GM18951 (cell line): ENCODE data around the gene GPC2.
"Not testable (repeated sequence)": the region's sequence is repeated elsewhere in the genome, so short reads cannot be mapped to it uniquely, and the experiment has no call there.

Experiments used
- POLR2A ChIP-seq: IDR thresholded peaks from 4 replicates; pipeline ENCODE4 v1.6.1; 2011; ENCODE audit warnings: mild to moderate bottlenecking; ENCODE audit not compliant: insufficient read length, insufficient read depth; ENCODE audit errors: extremely low read depth
- in situ Hi-C: fragments of 300-500 bp; cut with MboI; formaldehyde crosslinking; loops from one replicate; pipeline ENCODE4 v1.12.0; 2022; ENCODE audit warnings: low sequenced_read_pairs, mixed read lengths, inconsistent platforms; ENCODE audit not compliant: unreplicated experiment

GPC2 gene

GRCh38 chr7:100137851-100138760, 39.1 kb downstream of the GPC2 start:
- in situ Hi-C loops = no loop called here
- TF ChIP-seq POLR2A = no peak

- in situ Hi-C loops = no loop called here
- TF ChIP-seq POLR2A = no peak
Measured at GRCh38 chr7:100132697-100133151, 44.5 kb downstream of the GPC2 start.

- in situ Hi-C loops = no loop called here
- no peak for TF ChIP-seq POLR2A
Measured at GRCh38 chr7:100132126-100132525, 45.1 kb downstream of the GPC2 start.

- TF ChIP-seq POLR2A = no peak
- in situ Hi-C loops = no loop called here
Measured at GRCh38 chr7:100130608-100131453, 46.4 kb downstream of the GPC2 start.

- in situ Hi-C loops = not testable (repeated sequence)
Measured at GRCh38 chr7:100130220-100130607, 47.0 kb downstream of the GPC2 start.

- in situ Hi-C loops = no loop called here
- TF ChIP-seq POLR2A = no peak
Measured at GRCh38 chr7:100128637-100128963, 48.6 kb downstream of the GPC2 start.

GRCh38 chr7:100127866-100128636, 49.1 kb downstream of the GPC2 start:
- in situ Hi-C loops = no loop called here
- TF ChIP-seq POLR2A = no peak

GRCh38 chr7:100126931-100127865, 50.0 kb downstream of the GPC2 start, which contains the start of gene MBLAC1:
Gene MBLAC1, plus strand, starts transcription at chr7:100126967. Its CDS starts 429 bp downstream, at chr7:100127396.
- in situ Hi-C loops = no loop called here
- TF ChIP-seq POLR2A = peak; percentile 85

- TF ChIP-seq POLR2A = no peak
- in situ Hi-C loops = no loop called here
Measured at GRCh38 chr7:100126239-100126930, 50.8 kb downstream of the GPC2 start.

- in situ Hi-C loops = no loop called here
- TF ChIP-seq POLR2A = no peak
Measured at GRCh38 chr7:100124301-100125230, 52.6 kb downstream of the GPC2 start.

GRCh38 chr7:100122568-100122967, 54.6 kb downstream of the GPC2 start:
- in situ Hi-C loops = no loop called here
- no peak for TF ChIP-seq POLR2A
